ENCODE data around the gene CFAP92.
A peak's percentile ranks its signal among the peaks of the same experiment; 100 is the strongest.

The CFAP92 gene

DNA sequence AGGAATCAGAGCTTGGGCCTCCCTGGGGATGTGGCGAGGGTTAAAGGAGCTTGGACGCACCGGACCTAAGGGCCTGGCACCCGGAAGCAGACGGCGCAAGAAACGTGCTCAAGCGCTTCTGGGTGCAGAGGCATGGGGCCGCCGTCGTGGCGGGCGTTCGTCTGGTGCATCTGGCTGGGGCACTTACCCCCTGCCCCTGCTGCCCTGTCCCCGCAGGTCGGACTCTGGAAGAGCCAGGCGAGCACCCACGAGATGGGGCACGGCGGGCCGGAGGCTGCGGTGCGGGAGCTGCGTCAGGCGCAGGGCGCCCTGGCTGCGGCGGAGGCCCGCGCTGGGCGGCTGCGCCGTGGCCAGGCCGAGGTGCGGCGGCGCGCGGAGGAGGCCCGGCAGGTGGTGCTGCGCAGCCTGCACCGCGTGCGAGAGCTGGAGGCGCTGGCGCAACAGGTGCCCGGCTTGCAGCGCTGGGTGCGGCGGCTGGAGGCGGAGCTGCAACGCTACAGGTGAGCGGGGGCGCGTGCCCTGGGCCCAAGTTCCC, 9.8 kb upstream of the CFAP92 start:
- DNase-seq = peak; percentile 61

DNA sequence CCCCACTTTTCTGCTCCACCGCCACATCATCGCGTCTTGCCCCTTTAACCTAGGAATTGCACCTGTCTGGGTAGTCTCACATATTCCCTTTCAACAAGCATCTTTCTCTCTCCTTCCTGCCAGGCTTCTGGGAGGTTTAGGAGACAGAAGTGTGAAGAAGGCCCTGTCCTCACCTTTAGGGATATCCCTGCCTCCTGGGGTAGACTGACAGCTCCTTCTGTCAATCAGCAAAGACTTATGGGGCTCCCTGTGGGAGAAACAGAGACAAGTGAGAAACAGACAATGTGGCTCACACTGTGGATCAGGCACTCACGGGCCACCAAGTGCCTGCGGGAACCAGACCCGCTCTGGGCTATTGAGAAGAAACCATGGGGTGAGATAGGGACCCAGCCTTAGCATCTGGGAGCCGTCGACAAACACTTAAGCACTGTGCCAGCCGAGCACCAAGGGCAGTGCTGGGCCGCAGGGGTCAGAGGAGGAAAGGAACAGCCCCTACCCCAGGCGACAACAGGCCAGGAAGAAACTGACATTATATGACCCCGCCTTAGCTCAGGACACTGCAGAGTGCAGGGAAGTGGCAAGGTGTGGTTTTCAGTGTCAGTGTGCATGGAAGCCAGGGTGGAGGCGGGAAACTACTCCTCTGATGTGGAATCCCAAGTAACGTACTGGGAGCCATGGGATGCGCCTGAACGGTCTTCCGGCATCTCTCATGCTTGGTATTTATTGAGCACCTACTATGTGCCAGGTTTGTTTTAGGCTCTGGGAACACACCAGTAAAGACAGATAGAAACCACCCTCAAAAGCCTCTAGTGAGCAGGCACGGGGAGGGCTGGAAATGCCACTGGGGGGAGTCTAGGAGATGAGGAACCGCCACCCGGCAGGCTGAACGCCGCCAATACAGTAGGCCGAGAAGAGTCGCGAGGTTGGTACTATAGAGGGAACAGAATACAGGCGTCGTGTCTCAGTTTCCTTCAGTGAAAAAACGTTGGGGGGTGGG, 9.0 kb upstream of the CFAP92 start:
- DNase-seq = no peak

DNA sequence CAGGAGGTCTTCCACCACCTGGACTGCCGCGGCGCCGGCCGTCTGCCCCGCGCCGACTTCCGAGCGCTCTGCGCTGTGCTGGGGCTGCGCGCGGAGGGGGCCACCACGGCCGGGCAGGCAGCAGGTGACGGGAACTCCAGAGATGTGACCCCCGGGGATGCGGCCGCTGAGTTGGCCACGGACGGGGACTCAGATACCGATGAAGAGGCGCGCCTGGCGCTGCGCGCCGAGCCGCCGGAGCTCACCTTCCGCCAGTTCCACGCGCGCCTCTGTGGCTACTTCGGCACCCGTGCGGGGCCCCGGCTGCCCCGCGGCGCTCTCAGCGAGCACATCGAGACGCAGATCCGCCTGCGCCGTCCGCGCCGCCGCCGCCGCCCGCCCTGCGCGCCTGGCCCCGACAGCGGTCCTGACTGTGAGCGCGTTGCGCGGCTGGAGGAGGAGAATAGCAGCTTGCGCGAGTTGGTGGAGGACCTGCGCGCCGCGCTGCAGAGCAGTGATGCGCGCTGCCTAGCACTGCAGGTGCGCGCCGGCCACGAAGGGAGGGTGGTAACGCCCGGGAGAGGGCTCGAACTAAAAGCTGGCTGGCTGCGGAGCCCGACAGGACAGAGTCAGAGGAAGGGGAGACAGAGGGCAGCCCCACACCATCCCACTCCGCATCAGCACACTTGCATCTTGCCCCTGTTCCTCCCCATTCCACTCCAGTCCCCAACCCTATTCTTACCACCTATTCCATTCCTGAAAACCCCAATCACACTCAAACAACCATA, 8.1 kb upstream of the CFAP92 start:
- no peak for DNase-seq

DNA sequence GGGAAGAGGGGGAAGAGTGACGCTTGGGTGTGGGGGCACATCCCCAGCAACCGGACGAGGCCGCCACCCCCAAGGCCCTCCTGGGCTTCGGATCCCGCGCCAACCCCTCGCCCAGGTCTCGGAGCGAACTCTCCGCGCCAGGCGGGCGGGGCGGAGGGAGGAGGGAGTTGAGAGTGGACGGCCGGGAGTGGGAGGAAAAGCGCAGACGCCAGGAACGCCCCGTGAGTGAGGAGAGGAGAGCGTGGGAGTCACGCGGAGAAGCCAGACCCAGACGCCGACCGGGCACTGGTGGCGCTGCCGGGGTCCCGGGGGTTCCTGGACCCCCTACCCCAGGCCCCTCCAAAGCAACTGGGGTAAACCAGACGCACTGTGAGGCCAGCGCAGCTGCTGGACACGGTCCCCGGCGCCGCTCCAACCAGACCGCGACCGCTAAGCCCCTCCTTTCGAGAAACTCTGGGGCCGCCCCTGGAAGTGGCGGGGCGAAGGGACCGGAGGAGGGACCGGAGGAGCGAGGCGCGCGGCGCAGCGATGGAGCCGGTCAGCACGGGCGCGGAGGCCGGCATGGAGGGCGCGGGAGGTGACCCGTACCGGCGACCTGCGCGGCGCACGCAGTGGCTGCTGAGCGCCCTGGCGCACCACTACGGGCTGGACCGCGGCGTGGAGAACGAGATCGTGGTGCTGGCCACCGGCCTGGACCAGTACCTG, 7.4 kb upstream of the CFAP92 start, which contains the start of gene EFCC1:
Gene EFCC1, plus strand, starts transcription at position 204 of the 705 bp plus-strand sequence. Its CDS starts 325 bp downstream, at position 529.
- DNase-seq = no peak

DNA sequence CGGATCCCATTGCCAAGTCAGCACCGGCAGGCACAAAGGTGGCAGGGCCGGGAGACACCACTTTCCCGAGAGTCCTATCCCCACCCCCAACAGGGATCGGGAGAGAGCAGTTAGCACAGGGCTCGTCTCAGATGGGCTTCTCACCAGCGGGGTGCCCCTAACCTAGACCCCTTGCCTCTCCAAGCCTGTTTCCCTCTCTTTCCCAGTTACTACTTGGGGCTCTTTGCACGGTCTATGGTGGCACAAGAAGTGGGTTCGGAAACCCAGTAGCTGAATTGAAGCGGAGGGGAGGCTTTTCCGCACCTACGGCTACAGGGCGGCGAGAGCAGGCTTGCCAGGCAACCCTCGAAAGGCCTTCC, 6.8 kb upstream of the CFAP92 start:
- no peak for DNase-seq

DNA sequence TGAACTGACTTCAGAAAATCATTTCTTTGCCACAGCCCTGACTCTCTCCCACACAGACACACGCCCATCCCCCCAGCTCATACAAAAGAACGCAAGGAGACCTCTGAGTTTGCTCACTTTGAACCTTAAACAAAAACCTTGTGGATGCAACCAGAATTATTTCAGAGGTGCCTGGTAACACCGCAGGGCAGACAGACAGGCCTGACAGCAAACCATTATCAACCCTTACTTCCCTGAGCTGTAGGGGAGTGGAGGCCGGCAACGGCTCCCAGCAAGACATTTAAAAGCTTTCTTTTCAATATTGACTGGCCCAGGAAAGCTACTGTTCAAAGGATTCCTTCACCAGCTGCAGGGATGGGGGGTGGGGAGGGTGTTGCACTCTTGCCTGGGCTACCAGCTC, 5.2 kb upstream of the CFAP92 start:
- no peak for DNase-seq

DNA sequence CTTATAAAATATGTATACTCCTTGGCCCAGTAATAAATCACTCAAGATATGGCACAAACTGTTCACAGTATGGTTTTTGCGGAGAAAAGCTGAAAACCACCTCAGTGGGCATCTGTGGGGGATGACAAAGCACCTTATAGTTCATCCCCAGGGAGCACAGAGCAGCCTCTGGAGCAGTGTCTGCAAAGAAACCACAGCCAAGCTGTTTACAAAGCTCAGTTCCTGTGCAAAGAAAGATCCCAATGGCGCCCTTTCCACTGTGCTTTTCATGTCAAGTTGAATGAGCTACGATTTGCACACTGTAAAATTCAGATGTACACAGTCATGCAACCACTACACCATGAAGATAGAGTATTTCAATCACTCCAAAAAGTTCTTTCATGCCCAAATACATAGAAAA, 4.7 kb upstream of the CFAP92 start:
- DNase-seq = no peak

DNA sequence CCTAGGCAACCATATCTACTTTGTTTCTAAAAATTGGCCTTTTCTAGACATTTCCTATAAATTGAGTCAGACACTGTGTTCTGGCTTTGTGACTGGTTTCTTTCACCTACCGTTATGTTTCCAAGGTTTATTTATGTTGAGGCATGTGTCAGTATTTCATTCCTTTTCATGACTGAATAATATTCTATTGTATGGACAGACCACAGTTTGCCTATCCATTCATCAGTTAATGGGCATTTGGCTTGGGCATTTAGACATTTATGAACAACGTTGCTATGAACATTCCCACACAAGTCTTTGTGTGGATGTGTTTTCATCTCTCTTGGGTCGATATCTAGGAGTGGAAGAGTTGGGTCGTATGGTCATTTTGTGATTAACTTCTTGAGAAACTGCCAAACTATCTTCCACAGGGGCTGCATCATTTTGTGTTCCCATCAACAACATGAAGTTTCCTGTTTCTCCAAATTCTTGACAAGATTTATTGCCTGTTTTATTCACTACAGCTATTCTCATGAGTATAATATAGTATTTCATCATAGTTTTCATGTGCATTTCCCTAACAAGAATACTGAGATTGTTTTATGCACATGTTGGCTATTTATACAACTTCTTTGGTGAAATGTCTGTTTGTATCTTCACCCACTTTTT, 3.7 kb upstream of the CFAP92 start:
- DNase-seq = no peak

DNA sequence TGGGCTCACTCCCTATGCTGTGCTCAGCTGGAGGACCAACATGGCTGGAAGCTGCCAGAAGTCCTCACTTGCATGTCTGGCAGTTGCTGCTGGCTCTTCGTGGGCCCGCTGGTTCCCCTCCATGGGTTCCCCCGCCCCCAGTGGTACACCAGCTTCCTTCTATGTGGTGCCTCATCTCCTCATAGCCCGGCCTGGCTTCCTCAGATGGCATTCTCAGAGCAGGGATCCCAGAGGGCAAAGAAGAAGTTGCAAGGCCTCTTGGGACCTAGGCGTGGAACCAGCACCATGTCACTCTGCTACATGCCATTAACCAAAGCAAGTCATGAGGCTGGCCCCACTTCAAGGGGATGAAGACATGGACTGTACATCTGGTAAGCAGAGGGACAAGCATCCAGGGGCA, 2.9 kb upstream of the CFAP92 start:
- DNase-seq = no peak

DNA sequence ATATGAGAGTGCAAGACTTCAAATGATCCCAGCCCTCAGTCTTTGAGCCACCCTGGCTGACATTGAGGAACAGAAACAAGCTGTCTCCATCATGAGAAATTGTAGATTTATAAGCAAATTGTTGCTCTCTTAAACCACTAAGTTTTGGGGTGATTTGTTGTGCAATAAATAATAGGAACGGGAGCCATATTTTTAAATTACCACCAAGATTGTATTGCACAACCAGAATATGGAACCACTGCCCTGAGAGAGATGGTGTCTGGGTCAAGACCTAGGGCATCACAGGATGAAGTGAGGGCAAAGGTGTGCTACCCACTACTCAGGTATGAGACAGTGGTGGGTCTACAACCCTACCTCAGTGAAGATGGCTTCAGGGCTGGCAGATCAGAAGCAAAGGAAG, 2.3 kb upstream of the CFAP92 start:
- no peak for DNase-seq

DNA sequence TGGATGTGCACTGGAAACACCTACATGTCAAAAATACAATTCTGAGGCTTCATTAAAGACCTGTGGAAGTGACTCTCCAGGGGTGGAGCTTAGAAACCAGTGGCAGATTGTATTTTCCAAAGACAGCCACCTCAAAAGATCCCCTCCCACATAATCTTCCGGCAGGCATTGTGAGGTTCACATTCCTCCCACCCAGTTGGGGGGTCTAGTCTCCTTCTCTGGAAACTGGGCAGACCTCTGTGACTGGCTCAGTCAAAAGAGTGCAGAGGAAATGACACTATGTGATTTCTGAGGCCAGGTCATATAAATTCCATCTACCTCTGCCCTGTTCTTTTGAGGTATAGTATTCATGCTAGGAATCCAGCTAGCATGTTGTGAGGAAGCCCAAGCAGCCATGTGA, 1.9 kb upstream of the CFAP92 start:
- DNase-seq = no peak

DNA sequence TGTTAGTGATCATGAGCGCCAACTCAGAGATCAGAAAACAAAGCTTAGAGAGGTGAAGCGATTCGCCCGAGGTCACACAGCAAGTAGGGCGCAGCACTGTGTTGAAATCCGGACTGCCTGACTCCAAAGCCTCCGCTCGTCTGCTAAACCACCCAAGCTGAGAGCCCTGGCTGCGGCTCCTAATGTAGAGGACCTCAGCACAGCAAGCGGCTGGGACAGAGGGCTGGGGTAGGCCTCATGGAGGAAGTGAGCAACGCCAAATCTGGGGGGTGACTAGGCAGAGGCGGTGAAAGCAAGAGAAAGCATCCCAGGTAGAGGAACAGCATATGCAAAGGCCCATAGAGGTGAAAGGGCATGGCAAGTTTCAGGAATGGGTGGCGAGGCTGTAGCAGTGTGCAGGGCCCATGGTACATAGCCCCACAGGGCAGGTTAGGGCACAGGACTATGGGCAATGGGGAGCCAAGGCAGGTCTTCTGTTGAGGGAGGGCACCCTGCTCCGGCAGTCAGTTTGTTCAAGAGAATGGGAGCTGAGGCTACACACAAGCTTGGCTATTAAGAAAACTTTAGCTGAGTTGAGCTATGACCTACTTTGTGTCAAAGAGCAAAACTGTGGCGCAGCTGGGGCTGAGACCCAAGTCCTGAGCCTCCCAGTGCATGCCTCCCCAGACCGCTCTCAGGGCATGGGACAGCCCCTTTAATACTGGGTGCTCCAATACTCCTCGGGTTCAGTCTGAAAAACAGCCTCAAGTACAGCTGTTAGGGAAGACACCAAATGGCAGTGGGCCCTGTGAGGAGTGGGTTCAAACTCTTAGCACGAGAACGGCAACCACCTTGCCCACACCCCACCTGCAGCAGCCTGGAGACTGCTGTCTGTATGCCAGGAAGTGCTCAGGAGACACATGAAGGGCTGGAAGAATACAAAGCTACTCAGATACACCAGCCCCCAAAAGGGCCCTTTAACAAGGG, 988 bp upstream of the CFAP92 start:
- no peak for DNase-seq

DNA sequence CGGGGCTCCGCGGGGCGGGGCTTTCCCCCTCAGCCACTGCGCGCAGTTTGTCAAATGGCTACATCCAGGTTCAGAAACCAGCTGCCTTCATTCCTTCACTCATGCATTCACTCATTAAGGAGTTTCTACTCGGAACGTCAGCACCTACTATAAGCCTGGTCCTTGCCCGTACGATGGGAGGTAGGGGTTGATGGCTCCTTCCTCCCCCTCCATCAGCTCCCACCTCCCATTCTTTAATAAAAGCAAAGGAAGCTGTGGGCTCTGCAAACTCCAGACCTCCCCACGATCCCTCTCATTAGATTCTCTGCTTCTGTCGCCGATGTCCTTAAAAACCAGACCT, 267 bp upstream of the CFAP92 start:
- no peak for DNase-seq

DNA sequence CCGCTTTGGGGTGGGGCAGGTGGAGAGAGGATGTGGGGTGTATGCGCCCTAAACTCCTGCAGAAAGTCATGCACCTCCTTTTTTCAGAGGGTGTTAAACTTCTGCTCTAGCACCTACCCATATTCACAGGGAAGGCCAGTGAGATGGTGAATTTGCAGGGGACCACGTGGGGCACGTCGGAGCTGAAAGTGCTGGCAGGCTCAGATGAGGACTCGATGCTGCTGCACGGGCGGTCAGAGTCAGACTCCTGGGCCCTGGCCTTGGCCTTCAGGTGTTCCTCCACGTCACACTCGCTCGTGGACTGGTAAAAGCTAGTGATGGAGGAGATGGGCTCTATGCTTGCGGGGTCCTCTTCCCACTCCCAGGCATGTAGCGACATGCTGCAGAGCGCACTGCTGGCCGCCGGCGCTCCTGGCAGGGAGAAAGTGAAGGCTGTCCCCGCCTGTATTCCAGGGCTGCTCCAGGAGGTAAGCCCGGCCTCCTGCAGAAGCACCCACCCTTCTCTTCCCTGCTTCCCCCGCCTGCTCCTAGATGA, 883 bp downstream of the CFAP92 start:
- no peak for DNase-seq

DNA sequence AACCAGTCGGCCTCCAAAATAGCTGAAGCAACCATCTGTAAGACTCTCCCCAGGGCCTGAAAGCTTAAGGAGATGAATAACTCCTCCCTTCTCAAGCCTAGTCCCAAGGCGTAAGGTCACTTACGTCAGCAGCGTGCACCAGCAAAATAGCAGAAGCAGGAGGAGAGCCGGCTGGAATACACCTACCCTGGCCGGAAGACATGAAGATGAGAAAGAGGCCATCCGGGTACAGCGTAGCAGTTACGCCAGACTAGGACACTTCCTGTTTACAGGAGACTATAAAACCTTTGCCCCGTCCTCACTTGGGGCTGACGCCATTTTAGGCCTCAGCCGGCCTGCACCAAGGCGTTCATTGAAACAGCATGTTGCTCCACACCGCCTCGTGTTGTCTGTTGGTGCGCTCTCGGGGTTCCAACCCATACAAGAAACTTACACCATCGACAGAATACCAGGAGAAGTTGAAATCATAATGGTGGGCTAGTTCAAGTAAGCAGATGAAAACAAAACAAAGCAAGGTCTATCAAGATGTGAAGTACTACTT, 2.5 kb downstream of the CFAP92 start:
- DNase-seq = no peak

DNA sequence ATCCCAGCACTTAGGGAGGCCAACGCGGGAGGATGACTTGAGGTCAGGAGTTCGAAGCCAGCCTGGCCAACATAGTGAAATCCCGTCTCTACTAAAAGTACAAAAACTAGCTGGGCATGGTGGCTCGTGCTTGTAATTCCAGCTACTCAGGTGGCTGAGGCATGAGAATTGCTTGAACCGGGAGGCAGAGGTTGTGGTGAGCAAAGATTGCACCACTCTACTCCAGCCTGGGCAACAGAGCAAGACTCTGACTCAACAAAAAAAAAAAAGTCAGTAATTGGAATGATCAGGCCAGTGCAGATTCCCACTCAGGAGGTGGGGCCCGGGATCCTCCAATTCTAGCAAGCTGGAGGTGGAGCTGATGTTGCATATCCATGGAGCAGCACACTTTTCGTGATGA, 5.6 kb downstream of the CFAP92 start:
- DNase-seq = no peak

DNA sequence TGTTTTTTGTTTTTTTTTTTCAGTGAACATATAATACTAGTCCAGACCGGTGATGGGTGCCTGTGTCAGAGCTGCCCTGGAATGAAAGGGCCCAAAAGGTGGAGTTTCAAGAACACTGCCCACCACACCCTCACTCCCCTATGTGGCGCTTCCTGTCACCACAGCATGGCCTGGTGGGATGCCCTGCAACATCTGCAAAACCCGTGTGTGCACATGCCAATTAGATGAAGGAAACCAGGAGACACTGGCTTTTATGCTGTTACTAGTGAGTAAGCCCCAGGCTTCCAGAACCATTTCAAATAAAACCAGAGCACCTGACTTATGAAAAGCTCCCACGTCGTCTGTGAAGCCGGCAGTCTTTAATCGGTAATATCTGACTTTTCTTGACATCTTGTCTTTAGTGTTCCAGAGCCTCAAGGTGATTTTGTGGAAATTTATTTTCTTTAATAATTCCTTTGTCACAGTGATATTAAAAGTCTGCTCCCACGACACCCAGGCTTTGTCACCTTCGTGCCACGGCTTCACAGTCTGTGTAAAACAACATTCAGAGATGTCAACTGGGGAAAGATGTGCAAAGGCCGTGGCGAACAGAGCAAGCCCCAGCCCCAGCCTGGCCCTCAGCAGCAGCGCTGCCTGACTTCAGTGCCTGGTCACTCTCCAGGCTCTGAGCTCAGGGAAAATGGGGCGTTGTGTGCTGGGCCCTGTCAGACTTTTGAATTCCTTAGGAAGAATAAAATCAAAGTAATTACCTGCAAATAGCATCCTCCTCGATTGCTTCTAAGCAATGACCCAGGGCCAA, 6.4 kb downstream of the CFAP92 start:
- no peak for DNase-seq

DNA sequence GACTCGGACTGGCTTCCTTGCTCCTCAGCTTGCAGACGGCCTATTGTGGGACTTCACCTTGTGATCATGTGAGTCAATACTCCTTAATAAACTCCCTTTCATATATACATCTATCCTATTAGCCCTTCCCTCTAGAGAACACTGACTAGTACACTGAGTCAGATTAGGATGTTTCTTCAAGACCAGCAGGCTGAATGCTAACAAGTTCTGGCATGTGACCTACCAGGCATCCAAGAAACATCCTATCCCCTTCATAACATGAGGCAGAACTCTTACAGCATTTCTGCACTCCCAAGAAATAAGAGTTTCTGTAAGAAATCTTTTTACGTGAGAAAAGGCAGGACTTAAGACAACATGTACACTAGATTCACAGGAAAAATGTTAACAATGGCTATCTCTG, 9.3 kb downstream of the CFAP92 start:
- DNase-seq = no peak

DNA sequence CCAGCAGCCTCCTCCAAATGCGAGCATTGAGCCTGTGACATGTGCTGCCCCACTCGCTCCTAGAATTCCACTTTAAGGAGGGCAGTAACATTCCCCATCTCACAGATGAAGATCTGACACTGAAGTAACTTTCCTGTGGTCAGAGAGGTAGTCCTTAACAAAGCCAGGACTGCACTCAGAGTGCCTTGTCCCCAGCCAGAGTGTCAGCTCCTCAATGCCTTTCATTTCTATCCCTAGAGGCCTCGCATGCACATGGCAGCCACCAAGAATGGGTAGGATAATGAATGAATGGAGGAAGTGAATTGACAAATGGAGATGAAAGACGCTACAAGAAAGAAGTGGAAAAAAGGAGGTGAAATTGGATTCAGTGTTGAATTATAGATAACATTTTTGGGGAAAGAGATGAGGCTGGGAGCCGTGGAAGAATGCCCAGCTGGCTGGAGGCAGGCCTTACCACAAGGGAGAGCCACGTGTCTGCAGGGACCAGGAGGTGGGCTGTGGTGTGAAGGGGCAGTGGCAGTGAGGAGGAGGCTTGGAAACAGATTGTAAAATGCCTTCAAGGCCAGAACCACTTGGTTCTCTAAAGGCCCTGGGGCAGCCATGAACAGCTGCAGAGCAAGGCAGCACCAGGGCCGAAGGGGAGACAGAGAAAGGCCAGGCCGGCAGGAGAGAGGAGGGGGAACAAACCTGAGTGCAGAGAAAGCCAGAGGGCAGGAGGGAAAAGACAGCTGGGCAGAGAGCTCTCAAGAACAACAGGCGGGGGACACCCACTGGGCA, 10.4 kb downstream of the CFAP92 start:
- no peak for DNase-seq

All from CD4-positive, alpha-beta T cell treated with Interleukin-17A for 1 hour (primary cell).